Skeletal muscle satellite cell (primary cell): ENCODE results near the gene LIPT2.
"Not testable (repeated sequence)": the region's sequence is repeated elsewhere in the genome, so short reads cannot be mapped to it uniquely, and the experiment has no call there.

Experiments
- H3K27me3 ChIP-seq: 2 replicates; pipeline ENCODE4 v1.7.0; 2013; ENCODE audit warnings: low read length; ENCODE audit not compliant: control insufficient read depth, insufficient read depth
- H3K36me3 ChIP-seq: 2 replicates; pipeline ENCODE4 v1.7.0; 2013; ENCODE audit warnings: mild to moderate bottlenecking, control low read depth, low read length; ENCODE audit not compliant: insufficient read depth
- H3K4me1 ChIP-seq: 2 replicates; pipeline ENCODE4 v1.7.0; 2013; ENCODE audit warnings: low read length; ENCODE audit not compliant: control insufficient read depth, insufficient read depth
- H3K4me2 ChIP-seq: 2 replicates; pipeline ENCODE4 v1.7.0; 2013; ENCODE audit warnings: mild to moderate bottlenecking, low read length
- H3K4me3 ChIP-seq: 2 replicates; pipeline ENCODE4 v1.7.0; 2013; ENCODE audit warnings: low read length
- H3K9ac ChIP-seq: 2 replicates; pipeline ENCODE4 v1.7.0; 2013; ENCODE audit warnings: mild to moderate bottlenecking, low read depth, low read length, moderate library complexity
- H3K9me3 ChIP-seq: replicated peaks from 2 replicates; pipeline ENCODE4 v1.7.0; 2013; ENCODE audit warnings: mild to moderate bottlenecking, control low read depth, low read length

LIPT2 gene

GRCh38 chr11:74522776-74523175 lies 29.3 kb upstream of the LIPT2 start:
- H3K36me3 ChIP-seq = no peaks in the 10 kb centered on the region
- peaks cover 55% of the 10 kb centered on the region for H3K27me3 ChIP-seq
- no peak overlapping the region for H3K9ac ChIP-seq
- H3K4me3 ChIP-seq = no peak overlapping the region
- H3K4me1 ChIP-seq = no peaks in the 10 kb centered on the region
- H3K9me3 ChIP-seq = no peaks in the 10 kb centered on the region
- no peak overlapping the region for H3K4me2 ChIP-seq

GRCh38 chr11:74521666-74522252 lies 28.2 kb upstream of the LIPT2 start:
- Histone ChIP-seq H3K27me3 (peaks cover 58% of the 10 kb centered on the region), H3K4me1 (no peaks in the 10 kb centered on the region), H3K36me3 (no peaks in the 10 kb centered on the region), H3K9ac (no peak overlapping the region), H3K9me3 (no peaks in the 10 kb centered on the region), H3K4me2 (no peak overlapping the region), H3K4me3 (no peak overlapping the region)

DNA sequence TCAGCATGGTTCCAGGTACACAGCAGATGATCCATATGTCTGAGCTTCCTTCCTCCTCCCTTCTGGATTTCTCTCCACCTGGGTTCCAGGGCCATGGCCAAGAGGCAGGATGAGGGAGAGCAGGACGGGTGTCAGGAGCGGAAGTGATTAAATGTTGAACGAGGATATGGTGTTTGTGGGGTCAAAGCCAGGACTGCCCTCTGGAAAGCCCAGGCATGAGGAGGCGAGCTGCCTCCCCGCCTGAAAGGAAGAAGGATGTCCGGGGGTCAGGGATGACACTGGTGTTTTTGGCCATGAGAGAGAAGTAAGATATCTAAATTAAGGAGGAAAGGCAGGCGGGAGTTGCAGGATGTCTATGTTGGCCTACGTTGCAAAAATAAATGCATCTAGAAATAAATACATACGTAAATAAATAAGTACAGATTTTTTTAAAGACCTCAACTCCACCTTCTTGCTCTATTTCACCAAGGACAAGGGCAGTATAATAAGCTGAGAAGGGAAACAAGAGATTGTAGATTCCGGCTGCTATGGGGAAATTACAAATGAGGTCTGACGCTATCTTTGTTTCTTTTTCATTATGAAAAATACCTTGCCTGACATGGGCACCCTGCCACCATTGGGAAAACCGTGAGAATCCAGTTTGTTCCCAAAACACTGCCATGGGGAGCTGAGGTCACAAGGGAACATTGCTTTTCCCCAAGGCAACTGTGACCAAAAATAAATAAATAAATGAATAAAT lies 27.6 kb upstream of the LIPT2 start:
- no peaks in the 10 kb centered on the region for H3K9me3 ChIP-seq
- H3K9ac ChIP-seq = no peak overlapping the region
- H3K4me3 ChIP-seq = no peak overlapping the region
- no peaks in the 10 kb centered on the region for H3K36me3 ChIP-seq
- H3K4me1 ChIP-seq = no peaks in the 10 kb centered on the region
- no peak overlapping the region for H3K4me2 ChIP-seq
- peaks cover 64% of the 10 kb centered on the region for H3K27me3 ChIP-seq

- Histone ChIP-seq H3K9me3 (no peaks in the 10 kb centered on the region), H3K36me3 (no peaks in the 10 kb centered on the region), H3K4me2 (no peak overlapping the region), H3K4me1 (no peaks in the 10 kb centered on the region), H3K9ac (no peak overlapping the region), H3K4me3 (no peak overlapping the region), H3K27me3 (peaks cover 63% of the 10 kb centered on the region)
Measured at GRCh38 chr11:74520316-74520715, 26.8 kb upstream of the LIPT2 start.

GRCh38 chr11:74519710-74520109 lies 26.2 kb upstream of the LIPT2 start:
- Histone ChIP-seq H3K27me3 (peaks cover 61% of the 10 kb centered on the region), H3K4me3 (no peak overlapping the region), H3K9ac (no peak overlapping the region), H3K4me2 (no peak overlapping the region), H3K36me3 (no peaks in the 10 kb centered on the region), H3K9me3 (no peaks in the 10 kb centered on the region), H3K4me1 (no peaks in the 10 kb centered on the region)

GRCh38 chr11:74517592-74517991 lies 24.1 kb upstream of the LIPT2 start:
- not testable (repeated sequence) for H3K36me3 ChIP-seq, H3K9ac ChIP-seq, H3K4me1 ChIP-seq, H3K9me3 ChIP-seq, H3K4me2 ChIP-seq, H3K4me3 ChIP-seq
- H3K27me3 ChIP-seq = peaks cover 56% of the 10 kb centered on the region

- Histone ChIP-seq H3K36me3 (no peaks in the 10 kb centered on the region), H3K9me3 (peaks cover 3% of the 10 kb centered on the region), H3K4me1 (peaks cover 4% of the 10 kb centered on the region), H3K4me3 (no peak overlapping the region), H3K9ac (no peak overlapping the region), H3K4me2 (no peak overlapping the region), H3K27me3 (peaks cover 26% of the 10 kb centered on the region)
Measured at GRCh38 chr11:74507582-74507981, 14.1 kb upstream of the LIPT2 start.

GRCh38 chr11:74506823-74507222 lies 13.3 kb upstream of the LIPT2 start:
- H3K9me3 ChIP-seq = peaks cover 5% of the 10 kb centered on the region
- no peak overlapping the region for H3K4me2 ChIP-seq
- no peaks in the 10 kb centered on the region for H3K36me3 ChIP-seq
- no peak overlapping the region for H3K4me3 ChIP-seq
- peaks cover 19% of the 10 kb centered on the region for H3K27me3 ChIP-seq
- H3K9ac ChIP-seq = no peak overlapping the region
- H3K4me1 ChIP-seq = peaks cover 4% of the 10 kb centered on the region

GRCh38 chr11:74505911-74506310 lies 12.4 kb upstream of the LIPT2 start:
- Histone ChIP-seq H3K4me1 (peaks cover 4% of the 10 kb centered on the region), H3K9me3 (peaks cover 5% of the 10 kb centered on the region), H3K27me3 (peaks cover 10% of the 10 kb centered on the region), H3K4me2 (no peak overlapping the region), H3K4me3 (no peak overlapping the region), H3K36me3 (no peaks in the 10 kb centered on the region), H3K9ac (no peak overlapping the region)

DNA sequence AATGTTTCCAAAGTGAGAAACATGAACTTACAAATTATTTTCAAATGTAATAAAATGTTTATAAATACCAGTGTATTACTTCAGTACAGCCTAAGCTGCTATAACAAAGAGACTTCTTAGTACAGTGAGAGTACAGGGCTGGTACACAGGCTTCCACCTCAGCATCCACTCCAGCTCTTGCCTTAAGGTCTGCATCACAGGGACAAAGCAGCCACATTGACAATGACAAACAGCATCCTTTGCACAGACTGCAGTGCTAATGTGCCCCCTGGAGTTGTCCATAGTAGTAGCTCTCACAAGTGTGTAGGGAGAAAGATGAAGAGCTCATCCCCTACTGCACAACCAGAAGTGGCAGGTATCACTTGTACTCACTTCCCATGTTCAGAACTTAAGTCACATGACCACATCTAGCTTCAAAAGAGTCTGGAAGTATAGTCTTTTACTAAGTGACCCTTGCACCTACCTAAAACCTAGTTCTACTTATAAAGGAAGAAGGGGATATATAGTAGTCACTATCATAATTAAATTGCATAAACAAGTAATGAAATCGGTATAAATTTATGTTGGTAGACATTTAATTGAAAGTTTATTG lies 10.7 kb upstream of the LIPT2 start:
- Histone ChIP-seq H3K4me3 (no peak overlapping the region), H3K9ac (no peak overlapping the region), H3K4me1 (peaks cover 4% of the 10 kb centered on the region), H3K27me3 (peaks cover 6% of the 10 kb centered on the region), H3K4me2 (no peak overlapping the region), H3K9me3 (peaks cover 5% of the 10 kb centered on the region), H3K36me3 (no peaks in the 10 kb centered on the region)

DNA sequence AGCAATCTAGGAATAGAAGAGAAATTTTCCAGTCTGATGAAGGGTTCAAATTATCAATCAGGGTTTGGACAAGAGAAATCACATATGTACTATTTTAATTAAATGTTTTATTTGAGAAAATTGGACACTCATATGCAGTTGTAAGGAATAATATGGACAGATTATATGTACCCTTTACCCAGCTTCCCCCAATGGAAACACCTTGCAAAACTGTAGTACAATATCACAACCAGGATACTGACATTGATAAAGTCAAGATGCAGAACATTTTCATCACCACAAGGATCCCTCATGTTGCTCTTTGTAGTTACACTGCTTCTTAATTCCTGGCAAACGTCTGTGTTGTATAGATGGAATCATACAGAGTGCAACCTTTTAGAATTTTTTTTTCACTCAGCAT lies 1.4 kb upstream of the LIPT2 start:
- no peak overlapping the region for H3K4me3 ChIP-seq
- peaks cover 9% of the 10 kb centered on the region for H3K4me1 ChIP-seq
- no peak overlapping the region for H3K4me2 ChIP-seq
- H3K9me3 ChIP-seq = no peaks in the 10 kb centered on the region
- no peak overlapping the region for H3K9ac ChIP-seq
- no peaks in the 10 kb centered on the region for H3K36me3 ChIP-seq
- H3K27me3 ChIP-seq = no peaks in the 10 kb centered on the region
